Measurements from ENCODE around the gene BCOR. TPM values are rescaled to one million over a fixed set of nuclear protein-coding genes. Genes with fewer than 3 reads are reported as not detected.

The BCOR gene
- polyA plus RNA-seq (2012; ENCODE audit: low read depth, missing spikeins), result 5.5 TPM

GRCh38 chrX:40097504-40098263 lies at the start of gene BCOR:
Gene BCOR, minus strand, starts transcription at chrX:40097958. Its CDS starts 20,029 bp downstream, at chrX:40077929.
- DNase-seq (ENCODE audit: insufficient read length, low spot score) (no peak), FAIRE-seq (peak; percentile 96)
- TF ChIP-seq TAF1 (IDR thresholded peaks at IDR 0.05; ENCODE audit: low read depth, low read length) (no peak), POLR2A (IDR thresholded peaks at IDR 0.05; ENCODE audit: low read depth, low read length) (peak; percentile 56; the same call in 1 of the 2 replicates), SPI1 (IDR thresholded peaks at IDR 0.05; ENCODE audit: low read depth, low read length) (no peak), PAX5 (IDR thresholded peaks at IDR 0.05; ENCODE audit: insufficient read depth, low read length, severe bottlenecking) (no peak), POU2F2 (IDR thresholded peaks at IDR 0.05; ENCODE audit: low read depth, low read length) (no peak), POLR2AphosphoS5 (IDR thresholded peaks at IDR 0.05; ENCODE audit: low read depth, low read length) (peak; percentile 42; the same call in 1 of the 2 replicates)

- FAIRE-seq (peak; percentile 58), DNase-seq (ENCODE audit: insufficient read length, low spot score) (no peak)
- no peak for TF ChIP-seq SPI1 (IDR thresholded peaks at IDR 0.05; ENCODE audit: low read depth, low read length)
- no peak for TF ChIP-seq PAX5 (IDR thresholded peaks at IDR 0.05; ENCODE audit: insufficient read depth, low read length, severe bottlenecking)
- no peak for TF ChIP-seq POLR2AphosphoS5 (IDR thresholded peaks at IDR 0.05; ENCODE audit: low read depth, low read length)
- no peak for TF ChIP-seq TAF1 (IDR thresholded peaks at IDR 0.05; ENCODE audit: low read depth, low read length)
- TF ChIP-seq POU2F2 (IDR thresholded peaks at IDR 0.05; ENCODE audit: low read depth, low read length), result no peak
- no peak for TF ChIP-seq POLR2A (IDR thresholded peaks at IDR 0.05; ENCODE audit: low read depth, low read length)
Observed at GRCh38 chrX:40147126-40147952, 49.6 kb upstream of the BCOR start.

DNA sequence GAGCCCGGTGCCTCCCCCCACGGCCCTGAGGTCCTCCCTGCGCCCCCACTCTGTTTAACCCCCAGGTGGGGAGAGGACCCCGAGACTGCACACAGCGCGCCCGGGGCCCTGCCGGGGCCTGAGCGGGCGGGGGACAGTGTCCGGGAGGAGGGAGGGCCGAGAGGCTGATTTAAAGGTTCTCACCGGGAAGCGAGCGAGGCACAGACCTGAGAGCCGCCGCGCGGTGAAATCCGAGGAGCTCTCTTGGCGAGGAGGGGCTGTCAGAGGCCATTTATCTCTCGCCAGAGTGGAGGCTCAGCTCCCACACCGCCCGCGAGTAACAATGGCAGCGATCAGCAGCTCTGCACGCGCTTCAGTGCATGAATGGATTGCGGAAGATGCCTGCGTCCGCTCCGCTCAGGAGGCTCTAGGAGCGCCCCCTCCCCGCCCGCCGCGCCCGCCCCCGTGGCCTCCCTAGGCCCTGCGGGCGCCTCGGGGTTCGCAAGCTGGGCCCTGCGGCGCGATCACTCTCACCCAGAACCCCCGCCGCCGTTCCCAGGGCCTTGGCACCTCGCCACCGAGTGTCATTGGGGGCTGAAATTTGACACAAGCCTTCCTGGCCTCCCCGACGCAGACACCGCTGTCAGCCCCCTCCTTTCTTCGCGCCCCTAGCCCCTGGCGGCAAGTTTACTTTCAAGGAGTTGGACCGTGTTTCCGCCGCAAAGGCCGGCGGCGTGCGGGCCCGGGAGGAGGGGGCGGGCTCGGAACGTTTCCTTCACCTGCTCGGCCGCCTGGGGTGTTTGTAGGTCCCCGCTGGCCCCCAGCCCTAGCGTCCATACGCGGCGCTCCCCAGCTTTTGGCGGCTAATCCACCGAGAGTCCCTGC lies 48.7 kb upstream of the BCOR start:
- DNase-seq (ENCODE audit: insufficient read length, low spot score) (no peak), FAIRE-seq (no peak)
- TF ChIP-seq POLR2A (IDR thresholded peaks at IDR 0.05; ENCODE audit: low read depth, low read length) (no peak), POLR2AphosphoS5 (IDR thresholded peaks at IDR 0.05; ENCODE audit: low read depth, low read length) (no peak), PAX5 (IDR thresholded peaks at IDR 0.05; ENCODE audit: insufficient read depth, low read length, severe bottlenecking) (no peak), POU2F2 (IDR thresholded peaks at IDR 0.05; ENCODE audit: low read depth, low read length) (no peak), SPI1 (IDR thresholded peaks at IDR 0.05; ENCODE audit: low read depth, low read length) (no peak), TAF1 (IDR thresholded peaks at IDR 0.05; ENCODE audit: low read depth, low read length) (no peak)

DNA sequence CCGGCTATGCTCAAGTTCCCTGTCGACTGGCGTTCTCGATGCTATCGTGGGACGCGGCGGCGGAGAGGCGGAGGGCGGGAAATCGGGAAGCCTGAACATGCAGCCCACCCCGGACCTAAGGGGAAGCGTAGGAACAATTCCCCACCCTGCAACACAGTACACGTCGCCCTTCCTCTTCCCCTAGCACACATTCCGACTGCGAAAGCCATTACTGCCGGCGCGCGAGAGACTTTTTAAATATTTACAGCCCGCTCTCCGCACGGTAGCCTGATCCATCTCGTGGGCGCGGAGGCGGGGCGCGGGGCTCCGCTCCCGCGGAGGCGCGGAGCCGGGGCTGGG lies 48.1 kb upstream of the BCOR start:
- FAIRE-seq (no peak), DNase-seq (ENCODE audit: insufficient read length, low spot score) (no peak)

GRCh38 chrX:40145001-40145922 lies 47.5 kb upstream of the BCOR start:
- no peak for FAIRE-seq
- no peak for TF ChIP-seq PAX5 (IDR thresholded peaks at IDR 0.05; ENCODE audit: insufficient read depth, low read length, severe bottlenecking)
- TF ChIP-seq POLR2AphosphoS5 (IDR thresholded peaks at IDR 0.05; ENCODE audit: low read depth, low read length), result no peak
- no peak for TF ChIP-seq SPI1 (IDR thresholded peaks at IDR 0.05; ENCODE audit: low read depth, low read length)
- TF ChIP-seq POU2F2 (IDR thresholded peaks at IDR 0.05; ENCODE audit: low read depth, low read length), result no peak
- no peak for DNase-seq (ENCODE audit: insufficient read length, low spot score)

More for the DNA sequence above, 48.1 kb upstream of the BCOR start:
- TF ChIP-seq POLR2AphosphoS5 (IDR thresholded peaks at IDR 0.05; ENCODE audit: low read depth, low read length) (no peak), PAX5 (IDR thresholded peaks at IDR 0.05; ENCODE audit: insufficient read depth, low read length, severe bottlenecking) (no peak), TAF1 (IDR thresholded peaks at IDR 0.05; ENCODE audit: low read depth, low read length) (no peak), POU2F2 (IDR thresholded peaks at IDR 0.05; ENCODE audit: low read depth, low read length) (no peak), SPI1 (IDR thresholded peaks at IDR 0.05; ENCODE audit: low read depth, low read length) (no peak), POLR2A (IDR thresholded peaks at IDR 0.05; ENCODE audit: low read depth, low read length) (no peak)

DNA sequence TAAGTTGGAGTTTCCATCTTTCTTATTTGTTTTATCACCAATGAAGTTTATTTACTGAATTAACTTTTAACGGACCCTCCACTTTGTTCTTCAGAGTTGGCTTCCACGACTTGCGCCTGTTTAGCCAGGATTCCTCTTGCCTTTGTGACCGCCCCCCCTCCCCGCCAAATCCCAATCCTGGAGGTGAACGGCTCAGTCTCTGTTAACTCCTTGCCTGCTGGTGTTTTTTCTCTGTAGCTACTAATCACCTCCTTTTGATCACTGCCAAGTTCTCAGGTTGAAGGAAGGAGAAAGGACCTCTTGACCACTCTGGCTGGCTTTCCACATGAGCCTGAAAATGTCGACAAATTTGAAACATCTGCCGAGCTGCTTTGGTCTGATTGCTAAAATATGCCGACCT lies 46.8 kb upstream of the BCOR start:
- FAIRE-seq (no peak), DNase-seq (ENCODE audit: insufficient read length, low spot score) (no peak)
- no peak for TF ChIP-seq TAF1 (IDR thresholded peaks at IDR 0.05; ENCODE audit: low read depth, low read length)
- TF ChIP-seq POLR2A (IDR thresholded peaks at IDR 0.05; ENCODE audit: low read depth, low read length), result no peak
- TF ChIP-seq POU2F2 (IDR thresholded peaks at IDR 0.05; ENCODE audit: low read depth, low read length), result no peak
- TF ChIP-seq SPI1 (IDR thresholded peaks at IDR 0.05; ENCODE audit: low read depth, low read length), result no peak
- no peak for TF ChIP-seq POLR2AphosphoS5 (IDR thresholded peaks at IDR 0.05; ENCODE audit: low read depth, low read length)
- no peak for TF ChIP-seq PAX5 (IDR thresholded peaks at IDR 0.05; ENCODE audit: insufficient read depth, low read length, severe bottlenecking)

GRCh38 chrX:40143987-40144386 lies 46.2 kb upstream of the BCOR start:
- DNase-seq (ENCODE audit: insufficient read length, low spot score) (no peak), FAIRE-seq (no peak)
- TF ChIP-seq POLR2A (IDR thresholded peaks at IDR 0.05; ENCODE audit: low read depth, low read length) (no peak), POLR2AphosphoS5 (IDR thresholded peaks at IDR 0.05; ENCODE audit: low read depth, low read length) (no peak), PAX5 (IDR thresholded peaks at IDR 0.05; ENCODE audit: insufficient read depth, low read length, severe bottlenecking) (no peak), TAF1 (IDR thresholded peaks at IDR 0.05; ENCODE audit: low read depth, low read length) (no peak), POU2F2 (IDR thresholded peaks at IDR 0.05; ENCODE audit: low read depth, low read length) (no peak), SPI1 (IDR thresholded peaks at IDR 0.05; ENCODE audit: low read depth, low read length) (no peak)

- no peak for FAIRE-seq
- DNase-seq (ENCODE audit: insufficient read length, low spot score), result no peak
- TF ChIP-seq PAX5 (IDR thresholded peaks at IDR 0.05; ENCODE audit: insufficient read depth, low read length, severe bottlenecking), result no peak
- TF ChIP-seq POU2F2 (IDR thresholded peaks at IDR 0.05; ENCODE audit: low read depth, low read length), result no peak
- TF ChIP-seq POLR2A (IDR thresholded peaks at IDR 0.05; ENCODE audit: low read depth, low read length), result no peak
- no peak for TF ChIP-seq POLR2AphosphoS5 (IDR thresholded peaks at IDR 0.05; ENCODE audit: low read depth, low read length)
- TF ChIP-seq TAF1 (IDR thresholded peaks at IDR 0.05; ENCODE audit: low read depth, low read length), result no peak
- no peak for TF ChIP-seq SPI1 (IDR thresholded peaks at IDR 0.05; ENCODE audit: low read depth, low read length)
Observed at GRCh38 chrX:40143001-40143400, 45.2 kb upstream of the BCOR start.

All from GM12891 (cell line).